Smooth muscle cell (in vitro differentiated cells): ENCODE results near the gene TSPAN5. TPM values are rescaled to one million over a fixed set of nuclear protein-coding genes. Genes with fewer than 3 reads are reported as not detected.

Experiments
- DNase-seq: peaks from one replicate; lab custom pipeline; 2025; ENCODE audit not compliant: unreplicated experiment; lab: John Stamatoyannopoulos, UW
- H2AFZ ChIP-seq: fragments of 200-600 bp; sonication (generic); 2 replicates; pipeline ENCODE4 v1.6.0; 2016; ENCODE audit warnings: antibody characterized with exemption, low read depth, mild to moderate bottlenecking
- H3F3A ChIP-seq: fragments of 200-600 bp; sonication (generic); 2 replicates; pipeline ENCODE4 v1.6.0; 2017; ENCODE audit warnings: antibody characterized with exemption, low read depth
- H3K27ac ChIP-seq: fragments of 200-600 bp; sonication (generic); 2 replicates; pipeline ENCODE4 v1.5.1; 2016; ENCODE audit warnings: low read depth, mild to moderate bottlenecking
- H3K27me3 ChIP-seq: fragments of 200-600 bp; sonication (generic); 2 replicates; pipeline ENCODE4 v1.6.1; 2016; ENCODE audit warnings: low read depth, mild to moderate bottlenecking
- H3K36me3 ChIP-seq: fragments of 200-600 bp; sonication (generic); 2 replicates; pipeline ENCODE4 v1.5.1; 2016; ENCODE audit warnings: low read depth
- H3K4me1 ChIP-seq: fragments of 200-600 bp; sonication (generic); 2 replicates; pipeline ENCODE4 v1.5.1; 2016; ENCODE audit warnings: low read depth
- H3K4me2 ChIP-seq: fragments of 200-600 bp; sonication (generic); 2 replicates; pipeline ENCODE4 v1.6.0; 2016; ENCODE audit warnings: mild to moderate bottlenecking
- H3K4me3 ChIP-seq: fragments of 200-600 bp; sonication (generic); 2 replicates; pipeline ENCODE4 v1.5.1; 2016; ENCODE audit warnings: mild to moderate bottlenecking
- H3K79me2 ChIP-seq: fragments of 200-600 bp; sonication (generic); 2 replicates; pipeline ENCODE4 v1.6.0; 2016; ENCODE audit warnings: low read depth, mild to moderate bottlenecking
- H3K9ac ChIP-seq: fragments of 200-600 bp; sonication (generic); 2 replicates; pipeline ENCODE4 v1.6.0; 2016; ENCODE audit warnings: low read depth
- H3K9me3 ChIP-seq: fragments of 200-600 bp; sonication (generic); replicated peaks from 2 replicates; pipeline ENCODE4 v1.5.1; 2016; ENCODE audit warnings: low read depth
- H4K20me1 ChIP-seq: fragments of 200-600 bp; sonication (generic); 2 replicates; pipeline ENCODE4 v1.6.0; 2016; ENCODE audit warnings: low read depth
- CTCF ChIP-seq: fragments of 200-600 bp; sonication (generic); IDR thresholded peaks from 2 replicates; pipeline ENCODE4 v1.5.1; 2017; ENCODE audit warnings: borderline replicate concordance, mild to moderate bottlenecking, antibody characterized with exemption; ENCODE audit not compliant: insufficient read depth, poor library complexity, severe bottlenecking
- WGBS: methylation state at CpG from one replicate; pipeline ENCODE4 v1.1.7; 2016; ENCODE audit warnings: low lambda C conversion rate; 5-methylcytosine and 5-hydroxymethylcytosine counted together
- polyA plus RNA-seq: library from polyadenylated mRNA; unstranded; fragments of >200 nt; fragmentation: Nextera tagmentation; extraction: Ambion mirVana; gene quantifications from 2 replicates; pipeline ENCODE4 v1.2.1, GENCODE V29; 2016
- total RNA-seq: library from RNA; depleted of rRNA; stranded (reverse); fragments of >200 nt; gene quantifications from 2 replicates; pipeline ENCODE4 v1.2.3, GENCODE V29; 2014

The TSPAN5 gene
- total and polyA plus RNA-seq, 2 experiments from 2014 or later, result 28.3 to 35.8 TPM

GRCh38 chr4:98506462-98507132 lies 151.8 kb downstream of the TSPAN5 start:
- DNase-seq, result no peak
- H3K27ac ChIP-seq, result no peak overlapping the region
- peaks cover 49% of the 10 kb centered on the region for H3K79me2 ChIP-seq
- no peaks in the 10 kb centered on the region for H3K27me3 ChIP-seq
- H3K36me3 ChIP-seq, result no peaks in the 10 kb centered on the region
- H2AFZ ChIP-seq, result no peak overlapping the region
- no peak overlapping the region for H3K4me3 ChIP-seq
- peak; percentile 15 for TF ChIP-seq CTCF
- H3K9me3 ChIP-seq, result no peaks in the 10 kb centered on the region
- no peak overlapping the region for H3K4me2 ChIP-seq
- H3F3A ChIP-seq, result peaks cover 15% of the 10 kb centered on the region
- H3K4me1 ChIP-seq, result peaks cover 26% of the 10 kb centered on the region
- H4K20me1 ChIP-seq, result no peaks in the 10 kb centered on the region
- 64% methylated on average over 5 of the region's 5 CpGs for WGBS
- no peak overlapping the region for H3K9ac ChIP-seq

- Histone ChIP-seq H2AFZ (no peak overlapping the region), H3K27ac (no peak overlapping the region), H3F3A (peaks cover 15% of the 10 kb centered on the region), H3K27me3 (no peaks in the 10 kb centered on the region), H3K36me3 (no peaks in the 10 kb centered on the region), H4K20me1 (no peaks in the 10 kb centered on the region), H3K9ac (no peak overlapping the region), H3K4me2 (no peak overlapping the region), H3K4me1 (peaks cover 22% of the 10 kb centered on the region), H3K9me3 (no peaks in the 10 kb centered on the region), H3K4me3 (no peak overlapping the region), H3K79me2 (peaks cover 43% of the 10 kb centered on the region)
- DNase-seq, result no peak
- WGBS, result 90% methylated on average over 1 of the region's 1 CpG
- TF ChIP-seq CTCF, result no peak
These were observed 152.4 kb downstream of the TSPAN5 start for GRCh38 chr4:98505992-98506391.

GRCh38 chr4:98504091-98504490 lies 154.3 kb downstream of the TSPAN5 start:
- H3K9me3 ChIP-seq, result no peaks in the 10 kb centered on the region
- H3F3A ChIP-seq, result peaks cover 6% of the 10 kb centered on the region
- no peak overlapping the region for H3K9ac ChIP-seq
- no peaks in the 10 kb centered on the region for H4K20me1 ChIP-seq
- 94% methylated on average over 2 of the region's 2 CpGs for WGBS
- peaks cover 41% of the 10 kb centered on the region for H3K79me2 ChIP-seq
- no peak overlapping the region for H3K4me3 ChIP-seq
- H3K4me1 ChIP-seq, result peaks cover 4% of the 10 kb centered on the region
- no peak for TF ChIP-seq CTCF
- no peak overlapping the region for H2AFZ ChIP-seq
- DNase-seq, result no peak
- no peak overlapping the region for H3K4me2 ChIP-seq
- H3K27ac ChIP-seq, result no peak overlapping the region
- H3K27me3 ChIP-seq, result no peaks in the 10 kb centered on the region
- H3K36me3 ChIP-seq, result no peaks in the 10 kb centered on the region

GRCh38 chr4:98503676-98504075 lies 154.7 kb downstream of the TSPAN5 start:
- no peak overlapping the region for H3K9ac ChIP-seq
- no peak overlapping the region for H3K4me3 ChIP-seq
- H3K27ac ChIP-seq, result no peak overlapping the region
- H2AFZ ChIP-seq, result no peak overlapping the region
- H3F3A ChIP-seq, result peaks cover 2% of the 10 kb centered on the region
- no peaks in the 10 kb centered on the region for H4K20me1 ChIP-seq
- TF ChIP-seq CTCF, result no peak
- no peaks in the 10 kb centered on the region for H3K27me3 ChIP-seq
- no peak for DNase-seq
- H3K79me2 ChIP-seq, result peaks cover 37% of the 10 kb centered on the region
- H3K4me1 ChIP-seq, result peaks cover under 1% of the 10 kb centered on the region
- no peaks in the 10 kb centered on the region for H3K36me3 ChIP-seq
- no peaks in the 10 kb centered on the region for H3K9me3 ChIP-seq
- no peak overlapping the region for H3K4me2 ChIP-seq
